GM12873 (cell line): Measurements from ENCODE around the gene PARVG.

Experiments
- CTCF ChIP-seq: IDR thresholded peaks from 2 replicates; pipeline ENCODE4 v1.5.1; 2012; ENCODE audit warnings: low read depth, mild to moderate bottlenecking, moderate library complexity, low read length, control low read depth; ENCODE audit not compliant: insufficient read depth; ENCODE audit errors: missing control alignments

The PARVG gene

GRCh38 chr22:44181033-44181911, 547 bp downstream of the PARVG start:
- no peak for TF ChIP-seq CTCF

GRCh38 chr22:44181912-44182587, 1.3 kb downstream of the PARVG start:
- TF ChIP-seq CTCF = peak; percentile 37

- TF ChIP-seq CTCF = no peak
Observed at GRCh38 chr22:44182588-44183286, 2.0 kb downstream of the PARVG start.

DNA sequence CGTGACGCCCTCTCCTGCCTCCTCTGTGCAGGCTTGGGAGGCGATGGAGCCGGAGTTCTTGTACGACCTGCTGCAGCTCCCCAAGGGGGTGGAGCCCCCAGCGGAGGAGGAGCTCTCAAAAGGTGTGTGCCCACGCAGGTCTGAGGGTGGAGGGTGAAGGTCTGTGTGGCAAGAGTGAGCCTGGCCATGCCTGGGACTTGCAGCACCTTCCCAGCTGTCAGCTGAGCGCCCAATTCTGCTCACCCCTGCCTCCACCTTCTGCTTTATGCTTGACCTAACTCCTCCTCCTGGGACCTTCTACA, 2.5 kb downstream of the PARVG start:
- no peak for TF ChIP-seq CTCF

- TF ChIP-seq CTCF = no peak
Observed at GRCh38 chr22:44184006-44184405, 3.3 kb downstream of the PARVG start.

- no peak for TF ChIP-seq CTCF
Observed at GRCh38 chr22:44185237-44186120, 4.8 kb downstream of the PARVG start.
